Neural crest cell (in vitro differentiated cells): ENCODE results near the gene SCGB3A2. TPM values are rescaled to one million over a fixed set of nuclear protein-coding genes. Genes with fewer than 3 reads are reported as not detected.

ENCODE experiments used
- DNase-seq: peaks from one replicate; pipeline ENCODE4 v3.0.0; 2021; ENCODE audit warnings: low read depth, mixed read lengths, low spot score
- H3K27ac Mint-ChIP-seq: one replicate; pipeline ENCODE4 v1.8.0; 2021; ENCODE audit warnings: mild to moderate bottlenecking, mixed read lengths; ENCODE audit not compliant: unreplicated experiment
- H3K27me3 Mint-ChIP-seq: 2 replicates; pipeline ENCODE4 v1.8.0; 2021; ENCODE audit warnings: low read depth, mild to moderate bottlenecking, mixed read lengths
- H3K36me3 Mint-ChIP-seq: 2 replicates; pipeline ENCODE4 v1.8.0; 2021; ENCODE audit warnings: low read depth, mild to moderate bottlenecking, mixed read lengths
- H3K4me1 Mint-ChIP-seq: 2 replicates; pipeline ENCODE4 v1.8.0; 2021; ENCODE audit warnings: mixed read lengths
- H3K4me3 Mint-ChIP-seq: one replicate; pipeline ENCODE4 v1.8.0; 2021; ENCODE audit warnings: mild to moderate bottlenecking, mixed read lengths
- H3K9me3 Mint-ChIP-seq: 2 replicates; pipeline ENCODE4 v1.8.0; 2021; ENCODE audit warnings: mixed read lengths
- CTCF ChIP-seq: fragments of 200-600 bp; sonication (generic); conservative IDR thresholded peaks from 2 replicates; pipeline ENCODE4 v1.5.0; 2021; ENCODE audit warnings: antibody characterized with exemption, mild to moderate bottlenecking
- total RNA-seq: library from RNA; stranded (reverse); gene quantifications from 2 replicates; pipeline ENCODE4 v1.2.1, GENCODE V29; 2021

Gene SCGB3A2
- total RNA-seq, 1 donor from 2014 or later, result not detected

GRCh38 chr5:147911427-147911826, 32.9 kb downstream of the SCGB3A2 start:
- H3K4me1 Mint-ChIP-seq, result no peaks in the 10 kb centered on the region
- no peak for DNase-seq
- TF ChIP-seq CTCF, result no peak
- no peak overlapping the region for H3K27ac Mint-ChIP-seq
- H3K4me3 Mint-ChIP-seq, result no peak overlapping the region
- no peaks in the 10 kb centered on the region for H3K9me3 Mint-ChIP-seq
- H3K27me3 Mint-ChIP-seq, result peaks cover 2% of the 10 kb centered on the region
- no peaks in the 10 kb centered on the region for H3K36me3 Mint-ChIP-seq

GRCh38 chr5:147912011-147912410, 33.5 kb downstream of the SCGB3A2 start:
- TF ChIP-seq CTCF, result no peak
- H3K4me3 Mint-ChIP-seq, result no peak overlapping the region

GRCh38 chr5:147913786-147914185, 35.3 kb downstream of the SCGB3A2 start:
- H3K4me3 Mint-ChIP-seq, result no peak overlapping the region
- H3K4me1 Mint-ChIP-seq, result no peaks in the 10 kb centered on the region
- DNase-seq, result no peak
- H3K9me3 Mint-ChIP-seq, result no peaks in the 10 kb centered on the region
- H3K27ac Mint-ChIP-seq, result no peak overlapping the region
- H3K36me3 Mint-ChIP-seq, result no peaks in the 10 kb centered on the region
- no peak for TF ChIP-seq CTCF
- peaks cover 2% of the 10 kb centered on the region for H3K27me3 Mint-ChIP-seq

More at GRCh38 chr5:147912011-147912410, 33.5 kb downstream of the SCGB3A2 start:
- no peak overlapping the region for H3K27ac Mint-ChIP-seq
- H3K36me3 Mint-ChIP-seq, result no peaks in the 10 kb centered on the region
- H3K9me3 Mint-ChIP-seq, result no peaks in the 10 kb centered on the region
- no peaks in the 10 kb centered on the region for H3K4me1 Mint-ChIP-seq
- H3K27me3 Mint-ChIP-seq, result peaks cover 2% of the 10 kb centered on the region
- DNase-seq, result no peak

- TF ChIP-seq CTCF, result no peak
- Mint-ChIP-seq H3K27ac (no peak overlapping the region), H3K4me3 (no peak overlapping the region), H3K36me3 (no peaks in the 10 kb centered on the region), H3K27me3 (no peaks in the 10 kb centered on the region), H3K9me3 (peaks cover 3% of the 10 kb centered on the region), H3K4me1 (no peaks in the 10 kb centered on the region)
- DNase-seq, result no peak
Observed at GRCh38 chr5:147918101-147918685, 39.7 kb downstream of the SCGB3A2 start.

- no peak for TF ChIP-seq CTCF
- no peaks in the 10 kb centered on the region for H3K4me1 Mint-ChIP-seq
- no peak overlapping the region for H3K4me3 Mint-ChIP-seq
Observed at GRCh38 chr5:147918899-147919298, 40.4 kb downstream of the SCGB3A2 start.

More at GRCh38 chr5:147918899-147919298, 40.4 kb downstream of the SCGB3A2 start:
- no peaks in the 10 kb centered on the region for H3K36me3 Mint-ChIP-seq
- no peak for DNase-seq
- peaks cover 3% of the 10 kb centered on the region for H3K9me3 Mint-ChIP-seq
- H3K27me3 Mint-ChIP-seq, result no peaks in the 10 kb centered on the region
- no peak overlapping the region for H3K27ac Mint-ChIP-seq
